A549 treated with dexamethasone at 1 μM for 4 hours (cell line): ENCODE data around the gene FNDC10. TPM values are rescaled to one million over a fixed set of nuclear protein-coding genes. Genes with fewer than 3 reads are reported as not detected.

Source experiments
- total RNA-seq: library from RNA; stranded (reverse); fragments of 200-300 nt; extraction: Qiagen RNA extraction; gene quantifications from 5 replicates; pipeline ENCODE4 v1.2.3, GENCODE V29; 2022

FNDC10 gene
- 4.8 to 10.5 TPM (median 8.4 TPM) in 5 replicates for total RNA-seq

DNA sequence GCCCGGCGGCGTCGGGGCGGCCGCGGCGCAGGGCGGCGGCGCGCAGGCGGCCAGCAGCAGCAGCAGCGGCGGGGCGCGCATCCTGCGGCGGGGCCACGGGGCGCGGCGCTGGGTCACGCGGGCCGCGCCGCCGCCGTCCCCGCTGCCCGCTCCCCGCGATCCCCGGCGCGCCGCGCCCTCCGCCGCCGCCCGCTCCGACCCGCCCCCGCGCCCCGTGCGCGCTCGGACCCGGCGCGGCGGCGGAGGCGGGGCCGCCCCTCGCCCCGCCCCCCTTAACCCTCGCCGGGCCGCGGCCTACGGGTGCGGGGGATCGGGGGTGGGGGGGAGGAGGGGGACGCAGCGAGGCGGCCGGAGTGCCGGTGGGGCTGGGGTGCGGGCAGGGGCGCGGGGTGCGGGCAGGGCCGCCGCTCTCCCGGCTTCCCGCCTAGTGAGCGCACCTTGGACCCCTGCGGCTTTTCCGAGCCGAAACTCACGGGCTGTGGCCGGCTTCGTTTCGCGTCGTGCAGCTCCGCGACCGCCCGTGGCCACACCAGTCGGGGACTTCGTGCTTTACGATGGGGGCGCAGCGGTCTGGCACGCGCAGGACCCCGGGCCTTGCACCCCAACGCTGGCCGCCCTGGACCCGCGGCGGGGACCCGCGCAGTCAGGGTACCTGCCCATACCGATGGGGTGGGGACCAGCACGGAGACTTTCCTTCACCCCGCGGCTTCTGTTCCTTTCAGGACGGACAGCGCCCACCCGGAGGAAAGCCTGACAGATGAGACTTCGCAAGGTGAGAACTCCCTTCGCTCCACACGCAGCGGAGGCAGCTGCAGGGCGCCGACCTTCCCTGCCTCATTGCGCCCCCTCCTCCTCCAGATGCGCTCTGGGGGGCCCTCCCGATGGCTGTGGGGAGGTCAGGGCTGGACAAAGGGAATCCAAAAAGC, at the start of gene FNDC10:
FNDC10 (minus strand) TSS at position 201 of the 926 bp plus-strand sequence; CDS start at position 81, 120 bp downstream.

DNA sequence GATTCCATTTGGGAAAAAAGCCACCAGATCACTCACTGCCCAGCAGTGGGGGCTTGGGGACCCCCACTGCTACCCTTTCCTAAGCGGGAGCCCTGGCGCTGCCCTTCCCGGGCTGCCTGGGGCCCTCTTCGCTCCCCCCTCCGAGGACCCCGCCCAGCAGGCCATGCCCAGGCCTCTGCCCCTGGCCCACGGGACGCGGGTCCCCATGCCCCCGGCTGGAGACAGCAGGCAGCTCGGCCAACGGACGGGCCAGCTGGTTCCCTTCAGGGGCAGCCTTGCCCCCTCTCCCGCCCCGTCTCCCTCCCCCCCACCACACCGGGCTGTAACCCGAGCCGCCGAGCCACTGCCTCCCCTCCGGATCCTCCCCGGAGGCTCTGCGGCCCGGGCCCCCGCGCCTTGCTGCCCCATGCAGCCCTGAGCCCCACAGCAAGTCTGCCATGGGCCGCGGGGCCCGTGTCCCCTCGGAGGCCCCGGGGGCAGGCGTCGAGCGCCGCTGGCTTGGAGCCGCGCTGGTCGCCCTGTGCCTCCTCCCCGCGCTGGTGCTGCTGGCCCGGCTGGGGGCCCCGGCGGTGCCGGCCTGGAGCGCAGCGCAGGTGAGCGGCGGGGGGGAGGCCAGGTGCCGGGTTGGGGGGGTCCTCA, 32.0 kb upstream of the FNDC10 start, which contains the start of gene MMP23B:
MMP23B (plus strand) TSS at position 392 of the 639 bp plus-strand sequence; CDS start at position 438, 46 bp downstream.

DNA sequence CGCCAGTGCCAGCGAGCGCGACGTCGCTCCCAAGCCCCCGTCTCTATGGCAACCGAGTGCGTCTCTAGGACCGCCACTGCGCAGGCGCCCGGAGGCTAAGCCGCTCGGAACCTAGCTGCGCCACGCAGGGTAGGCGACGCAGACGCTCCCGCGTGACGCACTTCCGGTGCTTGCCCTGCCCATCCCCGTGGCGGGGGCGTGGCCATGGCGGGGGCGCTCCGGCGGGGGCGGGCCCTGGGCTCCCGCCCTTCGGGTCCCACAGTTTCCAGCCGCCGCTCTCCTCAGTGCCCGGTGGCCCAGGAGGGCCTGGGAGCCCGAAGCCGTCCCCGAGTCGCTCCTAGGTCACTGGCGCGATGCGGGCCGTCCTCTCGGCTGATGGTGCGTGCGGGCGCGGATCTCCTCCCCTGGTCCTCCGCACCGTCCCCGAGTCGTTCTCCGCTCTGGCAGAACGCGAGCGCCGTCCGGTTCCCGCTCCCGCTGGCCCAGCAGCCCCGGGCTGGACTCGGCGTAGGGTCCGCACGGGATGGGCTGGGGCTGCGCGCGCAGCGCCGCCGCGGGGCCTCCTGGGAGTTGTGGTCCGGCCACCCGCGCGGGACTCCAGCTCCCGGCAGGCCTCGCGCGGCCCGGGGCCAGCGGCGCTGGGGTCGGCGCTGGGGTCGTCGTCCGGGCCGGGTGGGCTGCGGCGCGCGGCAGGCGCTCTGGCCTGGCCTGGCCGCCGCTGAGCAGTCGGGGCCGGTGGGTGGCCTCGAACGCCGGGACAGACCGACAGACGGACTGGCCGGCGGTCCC, 15.5 kb upstream of the FNDC10 start, which contains the start of gene MIB2:
MIB2 (plus strand) TSS at position 245 of the 789 bp plus-strand sequence. CDS start 7,953 bp downstream, outside the sequence.

GRCh38 chr1:1574721-1575537, 25.0 kb downstream of the FNDC10 start, which contains the start of gene SSU72:
Gene SSU72 (minus strand): TSS chr1:1574863. CDS start chr1:1574557, 306 bp downstream.

Other genes with a start within 250 kb of the FNDC10 start
- 0.07 to 0.29 TPM (median 0.12 TPM) in 4 of 5 replicates, not detected in the other for gene MXRA8, start 241.6 kb downstream of the FNDC10 start, total RNA-seq
- 116 to 165 TPM (median 153 TPM) in 5 replicates for gene AURKAIP1, start 224.9 kb downstream of the FNDC10 start, total RNA-seq
- 29.8 to 55.4 TPM (median 47.5 TPM) in 5 replicates for gene CCNL2, start 200.8 kb downstream of the FNDC10 start, total RNA-seq
- gene MRPL20, start 192.8 kb downstream of the FNDC10 start, total RNA-seq = 122 to 160 TPM (median 123 TPM) in 5 replicates
- gene ANKRD65, start 178.9 kb downstream of the FNDC10 start, total RNA-seq = 0.05 TPM in 1 of 5 replicates, not detected in the others
- gene VWA1, start 164.4 kb downstream of the FNDC10 start, total RNA-seq = 4.2 to 13.3 TPM (median 12.5 TPM) in 5 replicates
- gene ATAD3C, start 150.4 kb downstream of the FNDC10 start, total RNA-seq = not detected in 5 replicates
- 1.7 to 3.2 TPM (median 2.8 TPM) in 5 replicates for gene ATAD3B, start 128.4 kb downstream of the FNDC10 start, total RNA-seq
- gene ATAD3A, start 88.0 kb downstream of the FNDC10 start, total RNA-seq = 25.4 to 40.1 TPM (median 36.8 TPM) in 5 replicates
- 0.20 to 0.52 TPM (median 0.37 TPM) in 5 replicates for gene TMEM240, start 59.5 kb downstream of the FNDC10 start, total RNA-seq
- 89.6 to 116 TPM (median 106 TPM) in 5 replicates for gene SSU72, start 25.3 kb downstream of the FNDC10 start, total RNA-seq
- gene MIB2, start 15.4 kb upstream of the FNDC10 start, total RNA-seq = 7.5 to 18.7 TPM (median 16.1 TPM) in 5 replicates
- 0.46 to 0.79 TPM (median 0.61 TPM) in 4 of 5 replicates, not detected in the other for gene MMP23B, start 32.0 kb upstream of the FNDC10 start, total RNA-seq
- 21.9 to 26.1 TPM (median 25.6 TPM) in 5 replicates for gene CDK11B, start 58.9 kb upstream of the FNDC10 start, total RNA-seq
- 8.4 to 13.9 TPM (median 13.2 TPM) in 5 replicates for gene SLC35E2B, start 92.7 kb upstream of the FNDC10 start, total RNA-seq
- gene CDK11A, start 124.2 kb upstream of the FNDC10 start, total RNA-seq = 15.4 to 25.1 TPM (median 21.7 TPM) in 5 replicates
- gene NADK, start 178.3 kb upstream of the FNDC10 start, total RNA-seq = 27.1 to 39.9 TPM (median 37.2 TPM) in 5 replicates